ENCODE data around the gene FAM8A1.

FAM8A1 gene

DNA sequence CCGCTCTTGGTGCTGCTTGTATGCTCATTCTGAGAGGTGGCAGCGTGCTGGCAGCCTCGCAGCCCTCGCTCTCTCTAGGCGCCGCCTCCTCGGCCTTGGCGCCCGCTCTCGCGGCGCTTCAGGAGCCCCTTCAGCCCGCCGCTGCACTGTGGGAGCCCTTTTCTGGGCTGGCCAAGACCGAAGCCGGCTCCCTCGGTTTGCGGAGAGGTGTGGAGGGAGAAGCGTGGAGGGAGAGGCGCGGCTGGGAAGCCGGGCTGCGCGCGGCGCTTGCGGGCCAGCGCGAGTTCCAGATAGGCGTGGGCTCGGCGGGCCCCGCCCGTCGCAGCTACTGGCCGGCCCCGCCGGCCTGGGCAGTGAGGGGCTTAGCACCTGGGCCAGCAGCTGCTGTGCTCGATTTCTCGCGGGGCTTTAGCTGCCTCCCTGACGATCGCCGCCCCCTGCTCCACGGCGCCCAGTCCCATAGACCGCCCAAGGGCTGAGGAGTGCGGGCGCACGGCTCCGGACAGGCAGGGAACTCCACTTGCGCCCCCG is 19.5 kb upstream of the FAM8A1 start:
- TF ChIP-seq FOXP2 (optimal IDR thresholded peaks at IDR 0.05; ENCODE audit: borderline replicate concordance, extremely low read depth, extremely low read length, insufficient read depth) (no peak), POLR2AphosphoS5 (IDR thresholded peaks at IDR 0.05; ENCODE audit: low read depth, low read length) (no peak), SIN3A (IDR thresholded peaks at IDR 0.05; ENCODE audit: borderline replicate concordance, insufficient read depth, low read length) (no peak), TAF1 (IDR thresholded peaks at IDR 0.05; ENCODE audit: borderline replicate concordance, insufficient read depth, low read length) (no peak)
- TF ChIP-seq, protein P1, sequence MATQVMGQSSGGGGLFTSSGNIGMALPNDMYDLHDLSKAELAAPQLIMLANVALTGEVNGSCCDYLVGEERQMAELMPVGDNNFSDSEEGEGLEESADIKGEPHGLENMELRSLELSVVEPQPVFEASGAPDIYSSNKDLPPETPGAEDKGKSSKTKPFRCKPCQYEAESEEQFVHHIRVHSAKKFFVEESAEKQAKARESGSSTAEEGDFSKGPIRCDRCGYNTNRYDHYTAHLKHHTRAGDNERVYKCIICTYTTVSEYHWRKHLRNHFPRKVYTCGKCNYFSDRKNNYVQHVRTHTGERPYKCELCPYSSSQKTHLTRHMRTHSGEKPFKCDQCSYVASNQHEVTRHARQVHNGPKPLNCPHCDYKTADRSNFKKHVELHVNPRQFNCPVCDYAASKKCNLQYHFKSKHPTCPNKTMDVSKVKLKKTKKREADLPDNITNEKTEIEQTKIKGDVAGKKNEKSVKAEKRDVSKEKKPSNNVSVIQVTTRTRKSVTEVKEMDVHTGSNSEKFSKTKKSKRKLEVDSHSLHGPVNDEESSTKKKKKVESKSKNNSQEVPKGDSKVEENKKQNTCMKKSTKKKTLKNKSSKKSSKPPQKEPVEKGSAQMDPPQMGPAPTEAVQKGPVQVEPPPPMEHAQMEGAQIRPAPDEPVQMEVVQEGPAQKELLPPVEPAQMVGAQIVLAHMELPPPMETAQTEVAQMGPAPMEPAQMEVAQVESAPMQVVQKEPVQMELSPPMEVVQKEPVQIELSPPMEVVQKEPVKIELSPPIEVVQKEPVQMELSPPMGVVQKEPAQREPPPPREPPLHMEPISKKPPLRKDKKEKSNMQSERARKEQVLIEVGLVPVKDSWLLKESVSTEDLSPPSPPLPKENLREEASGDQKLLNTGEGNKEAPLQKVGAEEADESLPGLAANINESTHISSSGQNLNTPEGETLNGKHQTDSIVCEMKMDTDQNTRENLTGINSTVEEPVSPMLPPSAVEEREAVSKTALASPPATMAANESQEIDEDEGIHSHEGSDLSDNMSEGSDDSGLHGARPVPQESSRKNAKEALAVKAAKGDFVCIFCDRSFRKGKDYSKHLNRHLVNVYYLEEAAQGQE (IDR thresholded peaks at IDR 0.05; ENCODE audit: insufficient read depth in 1 of 2, low read depth in 2 of 2, low read length in 2 of 2), result no peak

DNA sequence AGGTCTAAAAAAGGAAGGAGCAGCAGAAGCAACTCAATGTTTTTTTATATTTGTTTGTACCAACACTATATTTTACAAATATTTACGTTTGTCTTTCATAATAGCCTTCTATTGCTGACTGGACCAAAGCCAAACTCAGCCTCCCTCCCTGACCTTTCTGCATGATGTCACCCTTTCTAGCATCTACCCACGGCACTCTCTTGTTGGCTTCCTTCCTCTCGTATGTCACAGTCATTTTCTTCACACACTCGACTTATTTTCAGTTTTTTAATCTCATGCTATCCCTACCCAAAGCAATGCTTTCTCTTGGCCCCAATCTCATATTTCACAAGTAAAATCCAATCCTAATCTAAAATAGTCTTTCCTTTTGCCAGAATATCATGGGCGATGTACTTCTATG is 16.3 kb upstream of the FAM8A1 start:
- no peak for TF ChIP-seq FOXP2 (optimal IDR thresholded peaks at IDR 0.05; ENCODE audit: borderline replicate concordance, extremely low read depth, extremely low read length, insufficient read depth)
- TF ChIP-seq POLR2AphosphoS5 (IDR thresholded peaks at IDR 0.05; ENCODE audit: low read depth, low read length), result no peak
- TF ChIP-seq SIN3A (IDR thresholded peaks at IDR 0.05; ENCODE audit: borderline replicate concordance, insufficient read depth, low read length), result no peak
- TF ChIP-seq, protein P1 (IDR thresholded peaks at IDR 0.05; ENCODE audit: insufficient read depth in 1 of 2, low read depth in 2 of 2, low read length in 2 of 2), result no peak
- no peak for TF ChIP-seq TAF1 (IDR thresholded peaks at IDR 0.05; ENCODE audit: borderline replicate concordance, insufficient read depth, low read length)

DNA sequence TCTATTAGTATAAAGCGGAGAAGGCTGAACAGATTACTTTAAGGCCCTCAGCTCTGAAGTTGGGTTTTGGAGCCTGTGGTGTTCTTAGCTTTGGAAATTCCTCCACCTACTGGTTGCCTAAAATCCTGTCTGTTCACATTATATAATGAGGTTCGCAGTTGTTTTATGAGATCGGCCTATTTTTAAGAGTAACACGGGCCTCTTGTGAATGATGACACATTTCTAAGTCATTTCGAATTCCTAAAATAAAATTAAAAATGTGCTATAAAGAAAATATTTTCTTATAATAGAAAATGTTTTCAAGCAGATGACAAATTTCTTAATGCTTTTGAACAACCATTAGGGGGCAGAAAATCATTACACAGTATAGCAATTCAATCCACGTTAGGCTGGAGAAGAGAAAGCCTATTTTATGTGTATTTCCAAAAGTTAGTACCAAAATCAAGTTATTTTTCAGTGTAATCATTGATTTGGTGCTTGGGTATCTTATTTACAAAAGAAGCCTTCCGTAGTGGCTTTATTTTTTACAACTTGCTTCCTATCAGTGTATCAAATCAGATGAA is 15.8 kb upstream of the FAM8A1 start:
- no peak for TF ChIP-seq TAF1 (IDR thresholded peaks at IDR 0.05; ENCODE audit: borderline replicate concordance, insufficient read depth, low read length)
- TF ChIP-seq, protein P1 (IDR thresholded peaks at IDR 0.05; ENCODE audit: insufficient read depth in 1 of 2, low read depth in 2 of 2, low read length in 2 of 2), result no peak
- no peak for TF ChIP-seq POLR2AphosphoS5 (IDR thresholded peaks at IDR 0.05; ENCODE audit: low read depth, low read length)
- TF ChIP-seq SIN3A (IDR thresholded peaks at IDR 0.05; ENCODE audit: borderline replicate concordance, insufficient read depth, low read length), result no peak
- no peak for TF ChIP-seq FOXP2 (optimal IDR thresholded peaks at IDR 0.05; ENCODE audit: borderline replicate concordance, extremely low read depth, extremely low read length, insufficient read depth)

DNA sequence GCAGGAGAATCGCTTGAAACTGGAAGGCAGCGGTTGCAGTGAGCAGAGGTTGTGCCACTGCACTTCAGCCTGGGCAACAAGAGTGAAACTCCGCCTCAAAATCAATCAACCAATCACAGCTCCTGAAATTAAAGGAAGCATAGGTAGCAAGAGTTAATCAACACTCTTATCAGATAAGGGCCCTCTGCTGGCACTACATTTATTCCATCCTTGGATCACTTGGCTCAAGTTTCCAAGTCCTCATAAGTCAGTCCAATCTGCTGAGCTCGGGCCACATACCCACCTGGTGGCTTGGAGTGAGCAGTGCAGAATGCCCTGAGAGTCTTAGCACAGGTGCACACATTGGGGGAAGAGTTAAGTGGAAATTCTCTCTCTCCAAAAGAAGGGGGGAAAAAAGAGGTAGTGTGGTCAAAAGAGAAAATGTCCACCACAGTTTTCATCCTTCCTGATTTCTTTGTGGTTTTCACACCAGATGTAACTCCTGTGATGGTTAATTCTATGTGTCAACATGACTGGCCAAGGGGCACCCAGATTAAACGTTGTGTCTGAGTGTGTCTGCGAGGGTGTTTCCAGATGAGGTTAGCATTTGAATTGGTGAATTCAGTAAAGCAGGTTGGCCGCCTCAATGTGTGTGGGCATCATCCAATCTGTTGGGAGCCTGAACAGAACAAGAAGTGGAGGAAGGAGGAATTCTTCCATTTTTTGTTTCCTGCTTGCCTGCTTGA is 14.2 kb upstream of the FAM8A1 start:
- TF ChIP-seq SIN3A (IDR thresholded peaks at IDR 0.05; ENCODE audit: borderline replicate concordance, insufficient read depth, low read length) (no peak), POLR2AphosphoS5 (IDR thresholded peaks at IDR 0.05; ENCODE audit: low read depth, low read length) (no peak)
- TF ChIP-seq, protein P1 (IDR thresholded peaks at IDR 0.05; ENCODE audit: insufficient read depth in 1 of 2, low read depth in 2 of 2, low read length in 2 of 2), result no peak

All from PFSK-1 (cell line).